ENCODE results near the gene PTCRA. TPM values are rescaled to one million over a fixed set of nuclear protein-coding genes. Genes with fewer than 3 reads are reported as not detected.

PTCRA gene
- polyA plus RNA-seq, 1 experiment: not detected

DNA sequence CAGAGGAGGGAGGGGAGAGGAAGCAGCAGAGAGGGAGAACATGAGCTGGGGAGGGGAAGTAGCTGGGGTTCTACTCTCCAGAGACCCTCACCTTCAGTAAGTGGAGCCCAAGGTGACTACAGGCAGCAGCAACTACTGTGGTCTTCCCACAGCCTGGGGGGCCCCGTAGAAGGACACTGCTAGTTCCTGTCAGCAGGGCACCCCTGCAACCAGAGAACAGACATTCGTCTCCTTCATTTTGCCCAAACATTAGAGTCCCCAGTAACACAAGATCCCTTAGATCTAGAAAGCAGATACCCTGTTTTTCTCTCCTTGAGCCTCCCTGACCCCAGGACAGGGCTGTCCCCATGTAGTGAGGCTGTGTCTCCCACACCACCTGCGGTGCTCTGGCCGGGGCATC is 52.9 kb downstream of the PTCRA start:
- peaks cover 18% of the 10 kb centered on the region for H3K36me3 ChIP-seq (ENCODE audit: control insufficient read depth, insufficient read depth, low read length)
- CTCF ChIA-PET: interaction anchor here (1.3 kb wide), 1 partner anchor 202 kb away, joined by 3 read pairs; the partner anchor contains the start of gene SRF
- no peaks in the 10 kb centered on the region for H3K27me3 ChIP-seq (ENCODE audit: control insufficient read depth, insufficient read depth, low read length)
- H3K4me3 ChIP-seq (ENCODE audit: low read depth, low read length): no peak overlapping the region
- POLR2A ChIA-PET: no interaction called here
- no peak for TF ChIP-seq CTCF (IDR thresholded peaks at IDR 0.05; ENCODE audit: insufficient read depth, low read depth, low read length)
- DNase-seq (ENCODE audit: low read depth): no peak

DNA sequence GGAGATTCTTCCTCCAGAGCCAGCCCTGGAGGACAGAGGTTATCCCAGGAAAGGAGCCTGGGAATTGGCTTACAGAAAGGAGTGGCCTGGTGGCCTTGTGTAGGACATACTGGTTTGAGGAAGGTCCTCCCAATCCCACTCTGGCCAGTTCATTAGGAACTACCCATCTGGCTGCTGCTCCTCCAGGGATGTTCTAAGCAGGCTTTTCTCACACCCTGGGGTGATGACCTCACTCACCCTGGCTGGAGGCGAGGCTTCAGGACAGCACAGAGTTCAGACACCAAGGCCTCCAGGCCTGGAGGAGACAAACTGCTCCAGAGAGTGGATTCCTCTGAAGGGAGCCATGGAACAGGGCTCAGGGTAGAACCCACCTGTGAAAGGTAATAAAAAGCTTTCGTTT is 53.6 kb downstream of the PTCRA start:
- Histone ChIP-seq H3K36me3 (ENCODE audit: control insufficient read depth, insufficient read depth, low read length) (peaks cover 17% of the 10 kb centered on the region), H3K4me3 (ENCODE audit: low read depth, low read length) (no peak overlapping the region), H3K27me3 (ENCODE audit: control insufficient read depth, insufficient read depth, low read length) (no peaks in the 10 kb centered on the region)
- DNase-seq (ENCODE audit: low read depth): no peak
- ChIA-PET POLR2A (no interaction called here), CTCF (interaction anchor here (1.0 to 2.2 kb wide), 3 partner anchors 9 to 202 kb away, joined by 3 to 6 read pairs (median 3); partner anchors contain the start of genes GNMT and SRF)
- TF ChIP-seq CTCF (IDR thresholded peaks at IDR 0.05; ENCODE audit: insufficient read depth, low read depth, low read length): no peak

GRCh38 chr6:42969934-42970333 is 54.1 kb downstream of the PTCRA start:
- CTCF ChIA-PET: interaction anchor here (1.0 to 2.2 kb wide), 2 partner anchors 8 to 9 kb away, joined by 3 to 6 read pairs; partner anchors contain the start of gene GNMT
- DNase-seq (ENCODE audit: low read depth): no peak
- Histone ChIP-seq H3K27me3 (ENCODE audit: control insufficient read depth, insufficient read depth, low read length) (no peaks in the 10 kb centered on the region), H3K36me3 (ENCODE audit: control insufficient read depth, insufficient read depth, low read length) (peaks cover 17% of the 10 kb centered on the region), H3K4me3 (ENCODE audit: low read depth, low read length) (no peak overlapping the region)
- no peak for TF ChIP-seq CTCF (IDR thresholded peaks at IDR 0.05; ENCODE audit: insufficient read depth, low read depth, low read length)
- POLR2A ChIA-PET: no interaction called here

- no peak overlapping the region for H3K4me3 ChIP-seq (ENCODE audit: low read depth, low read length)
- H3K36me3 ChIP-seq (ENCODE audit: control insufficient read depth, insufficient read depth, low read length): peaks cover 13% of the 10 kb centered on the region
- TF ChIP-seq CTCF (IDR thresholded peaks at IDR 0.05; ENCODE audit: insufficient read depth, low read depth, low read length): no peak
- DNase-seq (ENCODE audit: low read depth): no peak
- no peaks in the 10 kb centered on the region for H3K27me3 ChIP-seq (ENCODE audit: control insufficient read depth, insufficient read depth, low read length)
- POLR2A ChIA-PET: no interaction called here
- CTCF ChIA-PET: interaction anchor here (0.6 to 2.2 kb wide), 3 partner anchors 8 to 55 kb away, joined by 3 to 6 read pairs (median 3); partner anchors contain the start of genes GNMT, PEX6 and PTCRA
These were observed 55.2 kb downstream of the PTCRA start for GRCh38 chr6:42970871-42971612.

GRCh38 chr6:42971746-42972327 is 56.0 kb downstream of the PTCRA start:
- H3K4me3 ChIP-seq (ENCODE audit: low read depth, low read length): no peak overlapping the region
- ChIA-PET POLR2A (no interaction called here), CTCF (no interaction called here)
- peaks cover 7% of the 10 kb centered on the region for H3K36me3 ChIP-seq (ENCODE audit: control insufficient read depth, insufficient read depth, low read length)
- no peak for TF ChIP-seq CTCF (IDR thresholded peaks at IDR 0.05; ENCODE audit: insufficient read depth, low read depth, low read length)
- no peaks in the 10 kb centered on the region for H3K27me3 ChIP-seq (ENCODE audit: control insufficient read depth, insufficient read depth, low read length)
- DNase-seq (ENCODE audit: low read depth): no peak

Measured in BJ (cell line).